Dermis lymphatic vessel endothelial cell (primary cell): ENCODE results near the gene KIR2DL4. TPM values are rescaled to one million over a fixed set of nuclear protein-coding genes. Genes with fewer than 3 reads are reported as not detected.

Experiments
- total RNA-seq: library from RNA; depleted of rRNA; stranded (reverse); fragments of >200 nt; gene quantifications from 2 replicates; pipeline ENCODE4 v1.2.1, GENCODE V29; 2014

KIR2DL4 gene
- not detected in 2 replicates for total RNA-seq

DNA sequence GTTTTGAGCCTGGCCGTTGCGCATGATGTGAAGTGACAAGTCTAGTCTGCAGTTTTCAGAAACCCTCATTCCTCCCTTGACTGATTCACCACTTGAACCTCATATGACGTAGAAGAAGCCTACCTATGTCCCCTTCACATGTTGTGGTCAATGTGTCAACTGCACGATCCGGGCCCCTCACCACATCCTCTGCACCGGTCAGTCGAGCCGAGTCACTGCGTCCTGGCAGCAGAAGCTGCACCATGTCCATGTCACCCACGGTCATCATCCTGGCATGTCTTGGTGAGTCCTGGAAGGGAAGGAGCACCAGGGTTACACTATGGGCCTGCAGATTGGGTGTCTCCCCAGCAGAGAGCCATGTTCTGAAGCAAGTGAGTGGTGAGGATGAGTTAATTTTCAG is at the start of gene KIR2DL4:
Gene KIR2DL4 (plus strand): TSS at position 201 of the 400 bp plus-strand sequence. CDS start 42 bp downstream, at position 243.

DNA sequence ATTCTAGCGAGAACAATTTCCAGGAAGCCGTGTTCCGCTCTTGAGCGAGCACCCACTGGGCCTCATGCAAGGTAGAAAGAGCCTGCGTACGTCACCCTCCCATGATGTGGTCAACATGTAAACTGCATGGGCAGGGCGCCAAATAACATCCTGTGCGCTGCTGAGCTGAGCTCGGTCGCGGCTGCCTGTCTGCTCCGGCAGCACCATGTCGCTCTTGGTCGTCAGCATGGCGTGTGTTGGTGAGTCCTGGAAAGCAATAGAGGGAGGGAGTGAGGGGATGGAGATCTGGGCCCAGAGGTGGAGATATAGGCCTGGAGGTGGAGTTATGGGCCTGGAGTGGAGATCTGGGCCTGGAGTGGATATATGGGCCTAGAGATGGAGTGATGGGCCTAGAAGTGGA is 33.8 kb upstream of the KIR2DL4 start, which contains the start of gene KIR2DL1:
Gene KIR2DL1 (plus strand): TSS at position 148 of the 400 bp plus-strand sequence. CDS start 58 bp downstream, at position 206.

DNA sequence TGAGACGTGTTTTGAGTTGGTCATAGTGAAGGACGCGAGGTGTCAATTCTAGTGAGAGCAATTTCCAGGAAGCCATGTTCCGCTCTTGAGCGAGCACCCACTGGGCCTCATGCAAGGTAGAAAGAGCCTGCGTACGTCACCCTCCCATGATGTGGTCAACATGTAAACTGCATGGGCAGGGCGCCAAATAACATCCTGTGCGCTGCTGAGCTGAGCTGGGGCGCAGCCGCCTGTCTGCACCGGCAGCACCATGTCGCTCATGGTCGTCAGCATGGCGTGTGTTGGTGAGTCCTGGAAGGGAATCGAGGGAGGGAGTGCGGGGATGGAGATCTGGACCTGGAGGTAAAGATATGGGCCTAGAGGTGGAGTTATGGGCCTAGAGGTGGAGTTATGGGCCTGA is 12.8 kb downstream of the KIR2DL4 start, which contains the start of gene KIR3DL1:
Gene KIR3DL1 (plus strand): TSS at position 218 of the 400 bp plus-strand sequence.

GRCh38 chr19:54832496-54832895 is 29.1 kb downstream of the KIR2DL4 start, which contains the start of gene KIR2DS4:
Gene KIR2DS4, plus strand, starts transcription at chr19:54832676.

DNA sequence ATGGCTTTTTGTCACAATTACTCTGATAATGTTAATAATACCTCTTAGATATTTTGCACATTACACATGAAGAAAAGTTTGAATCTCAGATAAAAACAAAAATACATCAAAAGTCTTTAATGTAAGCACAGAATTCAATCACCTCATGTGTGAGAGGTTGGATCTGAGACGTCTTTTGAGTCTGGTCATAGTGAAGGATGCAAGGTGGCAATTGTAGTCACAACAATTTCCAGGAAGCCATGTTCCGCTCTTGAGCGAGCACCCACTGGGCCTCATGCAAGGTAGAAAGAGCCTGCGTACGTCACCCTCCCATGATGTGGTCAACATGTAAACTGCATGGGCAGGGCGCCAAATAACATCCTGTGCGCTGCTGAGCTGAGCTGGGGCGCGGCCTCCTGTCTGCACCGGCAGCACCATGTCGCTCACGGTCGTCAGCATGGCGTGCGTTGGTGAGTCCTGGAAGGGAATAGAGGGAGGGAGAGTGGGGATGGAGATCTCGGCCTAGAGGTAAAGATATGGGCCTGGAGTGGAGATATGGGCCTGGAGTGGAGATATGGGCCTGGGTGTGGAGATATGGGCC is 46.7 kb downstream of the KIR2DL4 start, which contains the start of gene KIR3DL2:
Gene KIR3DL2 (plus strand): TSS at position 383 of the 580 bp plus-strand sequence. CDS start 33 bp downstream, at position 416.

Other genes starting within 250 kb of the KIR2DL4 start
- gene LILRA2, start 229.8 kb upstream of the KIR2DL4 start, total RNA-seq, result not detected in 2 replicates
- gene LILRA1, start 210.0 kb upstream of the KIR2DL4 start, total RNA-seq, result not detected in 2 replicates
- under 0.01 TPM in 2 replicates for gene LILRB1, start 173.1 kb upstream of the KIR2DL4 start, total RNA-seq
- not detected in 2 replicates for gene LILRB4, start 140.6 kb upstream of the KIR2DL4 start, total RNA-seq
- not detected in 2 replicates for gene KIR3DL3, start 79.2 kb upstream of the KIR2DL4 start, total RNA-seq
- not detected in 2 replicates for gene KIR2DL3, start 65.1 kb upstream of the KIR2DL4 start, total RNA-seq
- gene KIR2DL1, start 33.8 kb upstream of the KIR2DL4 start, total RNA-seq, result not detected in 2 replicates
- not detected in 2 replicates for gene KIR3DL1, start 12.9 kb downstream of the KIR2DL4 start, total RNA-seq
- not detected in 2 replicates for gene KIR2DS4, start 29.1 kb downstream of the KIR2DL4 start, total RNA-seq
- not detected in 2 replicates for gene KIR3DL2, start 46.8 kb downstream of the KIR2DL4 start, total RNA-seq
- not detected in 2 replicates for gene FCAR, start 70.6 kb downstream of the KIR2DL4 start, total RNA-seq
- gene NCR1, start 102.5 kb downstream of the KIR2DL4 start, total RNA-seq, result not detected in 2 replicates
- not detected in 2 replicates for gene NLRP7, start 143.9 kb downstream of the KIR2DL4 start, total RNA-seq
- 0.77 and 2.3 TPM in 2 replicates for gene NLRP2, start 162.8 kb downstream of the KIR2DL4 start, total RNA-seq
- gene GP6, start 234.7 kb downstream of the KIR2DL4 start, total RNA-seq, result 0.09 TPM in 1 of 2 replicates, not detected in the other